A549 (cell line): ENCODE data around the gene AQP6. TPM values are rescaled to one million over a fixed set of nuclear protein-coding genes. Genes with fewer than 3 reads are reported as not detected.

Experiments
- ATAC-seq, 2 experiments: fragments of 200-7000 bp in 1 of 2; fragments of >200 bp in 1 of 2; cut with Nextera tagmentation in 1 of 2; cut with Tn5 transposase in 1 of 2; 3 replicates each; pipeline versions ENCODE4 v1.8.0 to v1.9.1; 2018 to 2020; ENCODE audit warnings: mild to moderate bottlenecking in 1 of 2, moderate library complexity in 1 of 2
- CTCF ChIA-PET: fragments of 300-600 bp; sonication (Branson Sonifier 250); formaldehyde crosslinking; extraction: SDS; loops from one replicate; lab custom pipeline; 2021; ENCODE audit warnings: antibody characterized with exemption, inconsistent platforms; lab: Yijun Ruan, JAX
- POLR2A ChIA-PET: fragments of 350-600 bp; formaldehyde crosslinking; extraction: SDS; loops from one replicate; lab custom pipeline; 2021; ENCODE audit warnings: antibody characterized with exemption, inconsistent platforms; lab: Yijun Ruan, JAX
- DNase-seq, 2 experiments: peaks; one replicate each; pipeline versions ENCODE4 v3.0.0 to v3.0.0-alpha.2; 2011 to 2016; ENCODE audit warnings: low read depth in 1 of 2, low spot score in 1 of 2
- FAIRE-seq: peaks from 2 replicates; lab custom pipeline; 2011; peaks lifted over from hg19 to GRCh38; lab: Jason Lieb, UNC
- H3K27ac ChIP-seq, 2 experiments: fragments of >200 bp; sonication (Bioruptor Twin); formaldehyde crosslinking; 3 replicates each; pipeline ENCODE4 v1.5.1; 2016 to 2017
- H3K4me1 ChIP-seq: fragments of >200 bp; sonication (Bioruptor Twin); formaldehyde crosslinking; 3 replicates; pipeline ENCODE4 v1.6.1; 2016
- H3K4me2 ChIP-seq: fragments of >200 bp; sonication (Bioruptor Twin); formaldehyde crosslinking; 3 replicates; pipeline ENCODE4 v1.6.1; 2016
- H3K4me3 ChIP-seq: fragments of >200 bp; sonication (Bioruptor Twin); formaldehyde crosslinking; 3 replicates; pipeline ENCODE4 v1.5.1; 2016
- H3K9me3 ChIP-seq: fragments of >200 bp; sonication (Bioruptor Twin); formaldehyde crosslinking; 3 replicates; pipeline ENCODE4 v1.6.1; 2016
- CTCF ChIP-seq: fragments of >200 bp; sonication (Bioruptor Twin); formaldehyde crosslinking; IDR thresholded peaks from 3 replicates; pipeline ENCODE4 v1.5.1; 2016
- FOXS1 ChIP-seq: fragments of 250-450 bp; sonication (Bioruptor Pico); IDR thresholded peaks from 2 replicates; pipeline ENCODE4 v1.5.0; 2020; ENCODE audit warnings: mild to moderate bottlenecking, moderate library complexity
- HOXB5 ChIP-seq: fragments of 250-450 bp; sonication (Bioruptor Pico); IDR thresholded peaks from 2 replicates; pipeline ENCODE4 v1.5.0; 2020; ENCODE audit warnings: mild to moderate bottlenecking, moderate library complexity
- MAFK ChIP-seq: fragments of 450-650 bp; IDR thresholded peaks from 2 replicates; pipeline ENCODE4 v1.6.1; 2014; ENCODE audit not compliant: partially characterized antibody
- MAX ChIP-seq: IDR thresholded peaks from 2 replicates; pipeline ENCODE4 v1.6.1; 2012
- MYC ChIP-seq: IDR thresholded peaks from 2 replicates; pipeline ENCODE4 v1.6.1; 2012; ENCODE audit warnings: mild to moderate bottlenecking, inconsistent platforms, low read length, improper control_type of control experiment, borderline replicate concordance
- NFE2L2 ChIP-seq: fragments of 150-350 bp; conservative IDR thresholded peaks from 2 replicates; pipeline ENCODE4 v1.6.1; 2014; ENCODE audit warnings: low read length
- NPAS2 ChIP-seq: fragments of 250-450 bp; sonication (Bioruptor Pico); IDR thresholded peaks from 2 replicates; pipeline ENCODE4 v1.8.0; 2022; ENCODE audit warnings: mild to moderate bottlenecking, moderate library complexity, borderline replicate concordance
- RFX5 ChIP-seq: fragments of 450-650 bp; IDR thresholded peaks from 2 replicates; pipeline ENCODE4 v1.7.1; 2014; ENCODE audit warnings: antibody characterized with exemption, mild to moderate bottlenecking, moderate library complexity
- SREBF2 ChIP-seq: fragments of 450-650 bp; IDR thresholded peaks from 2 replicates; pipeline ENCODE4 v1.6.1; 2014; ENCODE audit warnings: mild to moderate bottlenecking, moderate library complexity
- ZC3H11A ChIP-seq: fragments of 450-650 bp; IDR thresholded peaks from 2 replicates; pipeline ENCODE4 v1.6.1; 2014; ENCODE audit warnings: antibody characterized with exemption, mild to moderate bottlenecking
- ZFP36 ChIP-seq: fragments of 450-650 bp; IDR thresholded peaks from 2 replicates; pipeline ENCODE4 v1.6.1; 2014; ENCODE audit warnings: borderline replicate concordance; ENCODE audit not compliant: partially characterized antibody
- ZSCAN20 ChIP-seq: fragments of 250-450 bp; sonication (Bioruptor Pico); IDR thresholded peaks from 2 replicates; pipeline ENCODE4 v1.8.0; 2022; ENCODE audit warnings: mild to moderate bottlenecking, moderate library complexity
- WGBS: methylation state at CpG from one replicate; pipeline ENCODE4 v1.1.6; 2017; ENCODE audit errors: missing lambda C conversion rate; 5-methylcytosine and 5-hydroxymethylcytosine counted together
- polyA plus RNA-seq, 4 experiments: library from polyadenylated mRNA; depleted of rRNA in 3 of 4; stranded (reverse); fragments of >200 nt; fragmentation: RNase III in 1 of 4; extraction: RNeasy Plus Mini Kit Qiagen cat#74134 plus additional on column Dnase treatment in 1 of 4; gene quantifications; 2 replicates in 3 of 4; 3 replicates in 1 of 4; pipeline ENCODE4 v1.2.3, GENCODE V29; 2011 to 2017
- TF ChIP-seq, protein P1 (sequence below): fragments of >200 bp; sonication (Bioruptor Twin); formaldehyde crosslinking; IDR thresholded peaks from 2 replicates; pipeline ENCODE4 v1.6.1; 2016
- TF ChIP-seq, protein P2 (sequence below): IDR thresholded peaks from 2 replicates; pipeline ENCODE4 v1.6.1; 2012; ENCODE audit warnings: low read depth, borderline replicate concordance
- TF ChIP-seq, protein P3 (sequence below): fragments of 250-450 bp; sonication (Bioruptor Pico); IDR thresholded peaks from 2 replicates; pipeline ENCODE4 v1.5.0; 2021; ENCODE audit warnings: mild to moderate bottlenecking, moderate library complexity, borderline replicate concordance
- TF ChIP-seq, protein P4 (sequence below): IDR thresholded peaks from 2 replicates; pipeline ENCODE4 v1.6.1; 2012

The AQP6 gene
- polyA plus RNA-seq, 2 of the 4 experiments (the other 2 are of a cell fraction) = 0.05 TPM; not detected in 1

- CTCF ChIA-PET = interaction anchor here (1.2 to 29.8 kb wide), 5 partner anchors 9 to 117 kb away, joined by 3 to 708 read pairs (median 91); partner anchors contain the start of genes AQP2, ASIC1 and SMARCD1
- no peak for ATAC-seq
- TF ChIP-seq, protein P1, sequence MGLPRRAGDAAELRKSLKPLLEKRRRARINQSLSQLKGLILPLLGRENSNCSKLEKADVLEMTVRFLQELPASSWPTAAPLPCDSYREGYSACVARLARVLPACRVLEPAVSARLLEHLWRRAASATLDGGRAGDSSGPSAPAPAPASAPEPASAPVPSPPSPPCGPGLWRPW = no peak
- TF ChIP-seq MAFK = no peak
- TF ChIP-seq, protein P2, sequence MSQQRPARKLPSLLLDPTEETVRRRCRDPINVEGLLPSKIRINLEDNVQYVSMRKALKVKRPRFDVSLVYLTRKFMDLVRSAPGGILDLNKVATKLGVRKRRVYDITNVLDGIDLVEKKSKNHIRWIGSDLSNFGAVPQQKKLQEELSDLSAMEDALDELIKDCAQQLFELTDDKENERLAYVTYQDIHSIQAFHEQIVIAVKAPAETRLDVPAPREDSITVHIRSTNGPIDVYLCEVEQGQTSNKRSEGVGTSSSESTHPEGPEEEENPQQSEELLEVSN = no peak
- TF ChIP-seq ZSCAN20 (CRISPR knock-in tag) = no peak
- no peak for TF ChIP-seq SREBF2
- TF ChIP-seq, protein P3, sequence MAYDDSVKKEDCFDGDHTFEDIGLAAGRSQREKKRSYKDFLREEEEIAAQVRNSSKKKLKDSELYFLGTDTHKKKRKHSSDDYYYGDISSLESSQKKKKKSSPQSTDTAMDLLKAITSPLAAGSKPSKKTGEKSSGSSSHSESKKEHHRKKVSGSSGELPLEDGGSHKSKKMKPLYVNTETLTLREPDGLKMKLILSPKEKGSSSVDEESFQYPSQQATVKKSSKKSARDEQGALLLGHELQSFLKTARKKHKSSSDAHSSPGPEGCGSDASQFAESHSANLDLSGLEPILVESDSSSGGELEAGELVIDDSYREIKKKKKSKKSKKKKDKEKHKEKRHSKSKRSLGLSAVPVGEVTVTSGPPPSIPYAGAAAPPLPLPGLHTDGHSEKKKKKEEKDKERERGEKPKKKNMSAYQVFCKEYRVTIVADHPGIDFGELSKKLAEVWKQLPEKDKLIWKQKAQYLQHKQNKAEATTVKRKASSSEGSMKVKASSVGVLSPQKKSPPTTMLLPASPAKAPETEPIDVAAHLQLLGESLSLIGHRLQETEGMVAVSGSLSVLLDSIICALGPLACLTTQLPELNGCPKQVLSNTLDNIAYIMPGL = no peak
- TF ChIP-seq NPAS2 (CRISPR knock-in tag) = no peak
- no peak for TF ChIP-seq HOXB5
- no peak for TF ChIP-seq MYC
- TF ChIP-seq, protein P4, sequence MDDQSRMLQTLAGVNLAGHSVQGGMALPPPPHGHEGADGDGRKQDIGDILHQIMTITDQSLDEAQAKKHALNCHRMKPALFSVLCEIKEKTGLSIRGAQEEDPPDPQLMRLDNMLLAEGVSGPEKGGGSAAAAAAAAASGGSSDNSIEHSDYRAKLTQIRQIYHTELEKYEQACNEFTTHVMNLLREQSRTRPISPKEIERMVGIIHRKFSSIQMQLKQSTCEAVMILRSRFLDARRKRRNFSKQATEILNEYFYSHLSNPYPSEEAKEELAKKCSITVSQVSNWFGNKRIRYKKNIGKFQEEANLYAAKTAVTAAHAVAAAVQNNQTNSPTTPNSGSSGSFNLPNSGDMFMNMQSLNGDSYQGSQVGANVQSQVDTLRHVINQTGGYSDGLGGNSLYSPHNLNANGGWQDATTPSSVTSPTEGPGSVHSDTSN = no peak
- no peak for TF ChIP-seq CTCF
- TF ChIP-seq ZC3H11A = no peak
- no peak for TF ChIP-seq MAX
These were observed 15.2 kb upstream of the AQP6 start for GRCh38 chr12:49957570-49957967.

DNA sequence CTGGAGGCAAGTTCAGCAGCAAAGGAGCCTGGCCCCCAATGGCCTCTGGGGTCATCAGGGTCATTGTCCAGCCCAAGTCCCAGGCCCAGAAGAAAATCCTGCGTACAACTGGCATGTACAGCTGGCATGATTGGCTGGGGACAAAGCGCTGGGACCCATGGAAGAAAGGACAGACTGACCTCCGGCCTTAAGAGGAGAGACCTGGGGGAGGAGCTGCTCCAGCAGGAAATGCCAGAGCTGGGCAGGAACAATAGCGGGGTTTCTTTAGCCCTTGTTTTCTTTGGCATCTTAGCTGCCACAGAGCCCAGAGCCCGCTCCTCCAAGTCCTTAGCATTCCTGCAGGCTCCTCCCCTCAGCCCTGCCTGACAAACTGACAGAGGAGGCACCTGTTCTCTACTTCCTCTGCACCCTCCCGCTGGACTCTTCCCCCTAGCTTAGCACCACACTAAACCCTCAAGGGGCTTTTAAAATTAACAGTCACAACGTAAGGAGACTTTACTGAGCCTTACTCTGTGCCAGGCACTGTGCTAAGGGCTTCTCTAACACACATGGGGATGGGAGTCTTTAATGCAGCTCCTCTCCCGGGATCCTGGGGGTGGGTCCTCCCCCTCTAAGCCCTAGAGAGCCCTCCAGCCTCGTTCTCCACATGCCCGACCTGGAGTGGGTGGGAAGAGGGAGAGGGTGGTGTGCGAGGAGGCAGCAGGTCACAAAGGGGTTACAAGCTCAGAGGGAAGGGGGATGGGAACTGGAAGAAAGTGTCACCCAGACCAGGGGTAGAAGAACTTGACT is 12.9 kb upstream of the AQP6 start:
- Histone ChIP-seq H3K27ac (peak overlapping the region in 1 of 2 experiments; percentile 59; a peak in 3 of 6 replicates), H3K9me3 (no peaks in the 10 kb centered on the region), H3K4me1 (peaks cover 27% of the 10 kb centered on the region), H3K4me2 (peak overlapping the region; percentile 58), H3K4me3 (no peak overlapping the region)
- 41% methylated on average over 11 of the region's 11 CpGs for WGBS
- TF ChIP-seq ZFP36 (no peak), FOXS1 (CRISPR knock-in tag) (peak; percentile 69; the same call in 1 of the 2 replicates), RFX5 (no peak), NFE2L2 (no peak), MAFK (no peak), SREBF2 (no peak), ZSCAN20 (CRISPR knock-in tag) (no peak)
- POLR2A ChIA-PET = no interaction called here
- CTCF ChIA-PET = interaction anchor here (0.8 to 29.8 kb wide), 11 partner anchors 8 to 151 kb away, joined by 3 to 708 read pairs (median 5); partner anchors contain the start of genes AQP2, ASIC1 and SMARCD1
- peak; percentile 54 to 64 for DNase-seq
- ATAC-seq = peak; percentile 9 to 52; a peak in 3 of 6 replicates
- no peak for FAIRE-seq

More at GRCh38 chr12:49957570-49957967, 15.2 kb upstream of the AQP6 start:
- POLR2A ChIA-PET = no interaction called here
- H3K4me1 ChIP-seq = peaks cover 17% of the 10 kb centered on the region
- H3K4me3 ChIP-seq = no peak overlapping the region
- no peak overlapping the region for H3K27ac ChIP-seq
- DNase-seq (no peak), FAIRE-seq (no peak)
- no peaks in the 10 kb centered on the region for H3K9me3 ChIP-seq
- no peak overlapping the region for H3K4me2 ChIP-seq
